K562 (cell line): ENCODE data around the gene HPCA.

ENCODE experiments used
- ATF3 ChIP-seq, 2 experiments: fragments of 450-650 bp in 1 of 2; sonication (generic) in 1 of 2; formaldehyde crosslinking in 1 of 2; IDR thresholded peaks in 1 of 2; conservative IDR thresholded peaks in 1 of 2; 2 replicates each; pipeline versions ENCODE4 v1.6.1 to v1.8.1; 2016 to 2023; ENCODE audit warnings: mild to moderate bottlenecking in 2 of 2, moderate library complexity in 2 of 2, inconsistent platforms in 1 of 2, missing genetic modification reagents in 1 of 2
- BACH1 ChIP-seq: fragments of 200-800 bp; sonication (Bioruptor generic); IDR thresholded peaks from 2 replicates; pipeline ENCODE4 v1.6.1; 2016; ENCODE audit warnings: missing genetic modification characterization, missing compliant biosample characterization
- CTCFL ChIP-seq: IDR thresholded peaks from 2 replicates; pipeline ENCODE4 v1.6.1; 2011; ENCODE audit warnings: borderline replicate concordance, low read depth, mild to moderate bottlenecking, moderate library complexity, low read length; ENCODE audit not compliant: insufficient read depth, poor library complexity, severe bottlenecking
- FOXA3 ChIP-seq, 2 experiments: fragments of 450-650 bp in 1 of 2; sonication (generic) in 1 of 2; formaldehyde crosslinking; IDR thresholded peaks in 1 of 2; conservative IDR thresholded peaks in 1 of 2; 2 replicates each; pipeline versions ENCODE4 v1.4.0 to v1.8.0; 2020 to 2022; ENCODE audit warnings: mild to moderate bottlenecking in 2 of 2, missing genetic modification reagents in 1 of 2
- NCOA1 ChIP-seq: fragments of 450-650 bp; IDR thresholded peaks from 2 replicates; pipeline ENCODE4 v1.6.1; 2016; ENCODE audit warnings: low read depth
- POLR2A ChIP-seq: fragments of 450-650 bp; conservative IDR thresholded peaks from 2 replicates; pipeline ENCODE4 v1.6.1; 2016
- SP1 ChIP-seq: sonication (generic); formaldehyde crosslinking; IDR thresholded peaks from 2 replicates; pipeline ENCODE4 v1.8.1; 2022; ENCODE audit warnings: mild to moderate bottlenecking, missing genetic modification reagents
- SRSF9 ChIP-seq: fragments of 200-400 bp; formaldehyde crosslinking; IDR thresholded peaks from 2 replicates; pipeline ENCODE4 v1.6.1; 2017; ENCODE audit warnings: low read depth, low read length, borderline replicate concordance
- TARDBP ChIP-seq: fragments of 450-650 bp; IDR thresholded peaks from 2 replicates; pipeline ENCODE4 v1.6.1; 2016
- USF2 ChIP-seq: sonication (generic); formaldehyde crosslinking; IDR thresholded peaks from 2 replicates; pipeline ENCODE4 v1.5.0; 2020; ENCODE audit warnings: missing genetic modification reagents
- YY1 ChIP-seq, 3 experiments: IDR thresholded peaks; 2 replicates each; pipeline ENCODE4 v1.6.1; 2011; ENCODE audit warnings: low read length in 2 of 3, mild to moderate bottlenecking in 2 of 3, moderate library complexity in 2 of 3, borderline replicate concordance in 1 of 3, control low read depth in 1 of 3, low read depth in 1 of 3; ENCODE audit not compliant: insufficient read depth in 3 of 3, insufficient replicate concordance in 2 of 3, control insufficient read depth in 1 of 3, insufficient read length in 1 of 3; ENCODE audit errors: extremely low read depth in 1 of 3
- ZNF274 ChIP-seq: IDR thresholded peaks from 2 replicates; pipeline ENCODE4 v1.6.1; 2011; ENCODE audit warnings: low read depth, mild to moderate bottlenecking, low read length, moderate library complexity, borderline replicate concordance
- ZZZ3 ChIP-seq: fragments of 450-650 bp; IDR thresholded peaks from 2 replicates; pipeline ENCODE4 v1.6.1; 2016; ENCODE audit warnings: antibody characterized with exemption, mild to moderate bottlenecking, moderate library complexity

- TF ChIP-seq NCOA1 (no peak), ZNF274 (no peak), BACH1 (tag) (no peak), CTCFL (no peak), SP1 (CRISPR knock-in tag) (no peak), SRSF9 (no peak), USF2 (CRISPR knock-in tag) (no peak), ZZZ3 (no peak), FOXA3 (CRISPR knock-in tag; conservative IDR thresholded peaks at IDR 0.05 in 1 of 2, IDR thresholded peaks at IDR 0.05 in 1 of 2) (no peak), TARDBP (no peak), POLR2A (no peak), ATF3 (IDR thresholded peaks at IDR 0.05) (no peak), ATF3 (CRISPR knock-in tag; conservative IDR thresholded peaks at IDR 0.05) (no peak), YY1 (IDR thresholded peaks at IDR 0.05; ENCODE audit: borderline replicate concordance in 1 of 3, control insufficient read depth in 1 of 3, extremely low read depth in 1 of 3, insufficient read depth in 3 of 3, insufficient read length in 1 of 3, insufficient replicate concordance in 2 of 3, low read depth in 1 of 3, low read length in 2 of 3) (no peak)
These were observed 10.2 kb downstream of the HPCA start for GRCh38 chr1:32896451-32896850.
